GM21786 (cell line): Measurements from ENCODE around the gene TSC22D1.
A peak's percentile ranks its signal among the peaks of the same experiment; 100 is the strongest.
"Not testable (repeated sequence)": the region's sequence is repeated elsewhere in the genome, so short reads cannot be mapped to it uniquely, and the experiment has no call there.

Source experiments
- ATAC-seq: cut with Tn5 transposase; IDR thresholded peaks from one replicate; pipeline ENCODE4 v1.9.1; 2021; ENCODE audit not compliant: unreplicated experiment

Gene TSC22D1

GRCh38 chr13:44507639-44508038 is 68.5 kb downstream of the TSC22D1 start:
- no peak for ATAC-seq

- ATAC-seq: no peak
Measured at GRCh38 chr13:44506719-44507118, 69.4 kb downstream of the TSC22D1 start.

GRCh38 chr13:44506251-44506650 is 69.9 kb downstream of the TSC22D1 start:
- ATAC-seq: no peak

- ATAC-seq: no peak
Measured at GRCh38 chr13:44504116-44504515, 72.0 kb downstream of the TSC22D1 start.

GRCh38 chr13:44498969-44499368 is 77.2 kb downstream of the TSC22D1 start:
- no peak for ATAC-seq

- ATAC-seq: no peak
Measured at GRCh38 chr13:44498502-44498901, 77.6 kb downstream of the TSC22D1 start.

- ATAC-seq: no peak
Measured at GRCh38 chr13:44497801-44498200, 78.3 kb downstream of the TSC22D1 start.

- no peak for ATAC-seq
Measured at GRCh38 chr13:44493213-44493812, 82.8 kb downstream of the TSC22D1 start.

- no peak for ATAC-seq
Measured at GRCh38 chr13:44489751-44490150, 86.4 kb downstream of the TSC22D1 start.

- peak; percentile 68 for ATAC-seq
Measured at GRCh38 chr13:44487989-44488388, 88.1 kb downstream of the TSC22D1 start.

GRCh38 chr13:44484562-44485138 is 91.5 kb downstream of the TSC22D1 start:
- ATAC-seq: peak; percentile 63

GRCh38 chr13:44474122-44474910 is 101.8 kb downstream of the TSC22D1 start:
- ATAC-seq: no peak

GRCh38 chr13:44471686-44472085 is 104.4 kb downstream of the TSC22D1 start:
- no peak for ATAC-seq

- no peak for ATAC-seq
Measured at GRCh38 chr13:44470638-44471562, 105.2 kb downstream of the TSC22D1 start.

- no peak for ATAC-seq
Measured at GRCh38 chr13:44468874-44469273, 107.3 kb downstream of the TSC22D1 start.

- ATAC-seq: no peak
Measured at GRCh38 chr13:44465318-44465717, 110.8 kb downstream of the TSC22D1 start.

GRCh38 chr13:44464471-44464870 is 111.7 kb downstream of the TSC22D1 start:
- ATAC-seq: no peak

- no peak for ATAC-seq
Measured at GRCh38 chr13:44463759-44464158, 112.4 kb downstream of the TSC22D1 start.

- ATAC-seq: no peak
Measured at GRCh38 chr13:44459674-44460073, 116.5 kb downstream of the TSC22D1 start.

- ATAC-seq: no peak
Measured at GRCh38 chr13:44458313-44458975, 117.7 kb downstream of the TSC22D1 start.

- ATAC-seq: not testable (repeated sequence)
Measured at GRCh38 chr13:44456212-44456611, 119.9 kb downstream of the TSC22D1 start.
